Measurements from ENCODE around the gene TRRAP.

- TF ChIP-seq CTCF (IDR thresholded peaks at IDR 0.05; ENCODE audit: low read length): no peak
- TF ChIP-seq EZH2 (optimal IDR thresholded peaks at IDR 0.05; ENCODE audit: low read depth, low read length): no peak
Measured at GRCh38 chr7:98974205-98974604, 95.9 kb downstream of the TRRAP start.

Data from MM.1S (cell line).